ENCODE results near the gene ECT2L.
A peak's percentile ranks its signal among the peaks of the same experiment; 100 is the strongest.

ECT2L gene, protein sequence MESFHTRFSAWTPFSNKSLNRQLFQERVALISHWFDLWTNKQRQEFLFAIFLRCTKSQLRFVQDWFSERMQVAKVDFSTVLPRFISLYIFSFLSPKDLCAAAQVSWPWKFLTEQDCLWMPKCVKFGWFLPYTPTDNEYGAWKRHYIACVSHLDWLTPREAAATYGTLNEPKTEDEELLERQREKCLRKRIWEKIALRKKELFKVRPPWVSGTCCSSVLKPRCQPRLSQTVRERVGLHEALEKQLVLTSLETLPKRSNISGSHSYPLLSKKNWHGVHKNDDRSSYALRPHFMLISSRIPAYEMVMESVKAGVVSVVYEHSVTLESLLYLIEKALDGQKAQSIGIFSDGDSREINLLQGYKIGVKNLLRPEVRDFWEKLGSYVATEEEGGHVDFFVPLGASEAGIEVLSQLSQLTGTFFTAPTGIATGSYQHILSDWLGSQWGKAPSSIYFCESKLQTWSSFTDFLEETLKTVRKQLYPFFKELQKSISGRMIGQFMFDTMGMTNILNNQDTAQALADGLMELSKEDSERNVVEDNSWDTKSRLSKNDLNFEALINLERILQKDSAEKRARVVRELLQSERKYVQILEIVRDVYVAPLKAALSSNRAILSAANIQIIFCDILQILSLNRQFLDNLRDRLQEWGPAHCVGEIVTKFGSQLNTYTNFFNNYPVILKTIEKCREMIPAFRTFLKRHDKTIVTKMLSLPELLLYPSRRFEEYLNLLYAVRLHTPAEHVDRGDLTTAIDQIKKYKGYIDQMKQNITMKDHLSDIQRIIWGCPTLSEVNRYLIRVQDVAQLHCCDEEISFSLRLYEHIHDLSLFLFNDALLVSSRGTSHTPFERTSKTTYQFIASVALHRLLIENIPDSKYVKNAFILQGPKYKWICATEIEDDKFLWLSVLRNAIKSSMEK

DNA sequence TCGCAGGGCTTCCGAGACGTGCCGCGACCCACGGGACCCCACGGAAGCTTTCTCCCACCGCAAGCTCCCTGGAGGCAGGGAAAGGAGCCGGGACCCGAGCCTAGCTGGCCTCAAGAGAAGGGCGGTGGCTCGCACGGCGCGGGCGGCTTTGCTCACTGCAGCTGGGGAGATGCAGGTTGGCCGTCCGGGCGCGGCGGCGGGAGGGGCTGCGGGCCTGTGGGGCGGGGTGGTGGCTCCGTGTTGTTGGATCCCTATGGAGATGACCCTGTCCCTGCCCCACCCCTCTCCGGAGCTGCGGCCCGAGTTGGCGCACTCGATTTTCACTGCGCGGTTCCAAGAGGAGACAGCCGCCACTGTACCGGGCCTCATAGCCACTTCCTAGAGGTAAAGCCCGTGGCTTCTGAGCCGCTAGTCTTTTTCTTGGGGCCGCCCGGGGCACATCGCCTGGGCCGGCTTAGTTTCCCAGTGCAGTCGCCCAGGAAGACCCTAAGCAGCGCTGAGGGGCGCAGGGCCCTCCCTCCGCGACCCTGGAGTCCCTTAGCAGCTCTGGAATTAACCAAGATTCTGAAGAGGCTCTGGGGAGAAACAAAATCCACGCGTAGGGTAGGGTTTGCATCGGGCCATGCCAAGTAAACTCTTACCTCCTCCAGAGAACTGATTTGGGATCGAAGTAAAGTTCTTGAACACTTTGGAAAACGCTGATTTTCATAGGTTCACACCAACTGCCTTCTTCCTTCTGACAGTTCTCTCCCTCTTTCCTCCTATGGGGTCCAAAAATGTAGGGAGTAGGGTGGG lies at the start of gene ECT2L:
ECT2L (plus strand) TSS at position 279 of the 795 bp plus-strand sequence. CDS start 17,188 bp downstream, outside the sequence.
- DNase-seq (ENCODE audit: extremely low spot score, insufficient read length, low read depth), result no peak
- FAIRE-seq, result no peak

DNA sequence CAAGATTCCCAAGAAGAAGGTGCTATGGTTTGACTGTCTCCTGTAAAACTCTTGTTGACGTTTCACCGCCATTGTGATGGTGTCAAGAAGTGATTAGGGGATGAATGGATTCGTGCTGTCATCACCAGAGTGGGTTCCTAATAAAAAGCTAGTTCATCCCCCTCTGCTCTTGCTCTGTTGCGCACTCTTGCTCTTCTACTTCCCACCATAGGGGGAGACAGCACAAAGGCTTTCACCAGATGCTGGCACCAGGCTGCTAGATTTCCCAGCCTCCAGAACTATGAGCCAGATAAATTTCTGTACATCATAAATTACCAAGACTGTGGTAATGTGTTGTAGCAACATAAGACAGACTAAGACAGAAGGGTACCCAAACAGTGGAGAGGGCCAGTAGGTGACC lies 43.9 kb upstream of the ECT2L start:
- no peak for FAIRE-seq

DNA sequence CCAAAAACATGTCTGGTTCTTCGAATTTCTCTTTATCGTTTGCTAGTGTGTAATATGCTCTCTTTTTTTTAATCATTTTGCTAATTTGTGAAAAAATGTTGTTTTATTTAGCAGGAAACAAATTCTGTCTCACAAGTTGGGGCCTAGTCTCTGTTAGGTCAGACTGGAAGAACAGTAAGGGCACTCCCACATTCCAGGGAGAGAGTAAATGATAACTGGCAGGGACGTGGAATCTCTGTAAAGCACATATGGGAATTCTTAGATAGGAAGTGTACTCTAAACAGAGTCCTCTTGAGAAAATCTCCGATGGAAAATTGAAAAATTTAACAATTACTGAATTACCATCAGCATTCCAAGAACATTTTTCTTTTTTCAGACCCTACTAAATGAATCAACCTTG lies 38.8 kb upstream of the ECT2L start:
- FAIRE-seq (no peak), DNase-seq (ENCODE audit: extremely low spot score, insufficient read length, low read depth) (no peak)

More for the DNA sequence above, 43.9 kb upstream of the ECT2L start:
- no peak for DNase-seq (ENCODE audit: extremely low spot score, insufficient read length, low read depth)

DNA sequence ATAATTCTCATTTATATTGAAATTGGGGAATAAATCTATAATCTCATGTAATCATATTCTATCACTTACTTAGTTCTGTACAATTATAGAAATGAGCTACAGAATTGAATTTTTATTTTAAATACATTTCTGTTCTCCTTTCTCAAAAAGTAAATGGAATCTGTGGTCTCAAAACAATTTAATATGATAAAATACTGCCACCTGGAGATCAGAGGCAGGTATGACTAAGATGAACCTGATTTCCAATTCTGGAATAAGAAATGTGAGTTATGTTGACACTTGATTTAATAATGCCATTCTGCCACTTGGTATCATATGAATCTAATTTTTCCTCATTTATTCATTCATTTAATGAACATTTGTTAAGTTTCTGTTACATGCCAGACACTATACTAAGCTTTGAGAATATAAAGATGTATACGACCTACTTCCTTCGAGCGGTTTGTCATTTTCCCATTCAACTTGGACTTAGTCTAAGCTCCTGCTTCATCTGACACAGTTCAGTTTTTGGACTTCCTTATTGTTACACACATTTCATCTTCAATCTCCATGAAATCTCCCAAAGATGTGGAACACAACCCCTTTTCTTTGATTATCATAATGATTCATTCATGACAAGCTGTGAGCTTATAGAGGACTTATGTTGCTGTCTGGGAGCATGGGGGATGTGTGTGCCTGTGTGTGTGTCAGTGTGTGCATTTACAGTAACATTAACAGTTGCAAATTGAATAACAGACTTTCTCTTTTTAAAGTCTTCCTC lies 29.8 kb upstream of the ECT2L start:
- no peak for DNase-seq (ENCODE audit: extremely low spot score, insufficient read length, low read depth)
- peak; percentile 70 for FAIRE-seq

DNA sequence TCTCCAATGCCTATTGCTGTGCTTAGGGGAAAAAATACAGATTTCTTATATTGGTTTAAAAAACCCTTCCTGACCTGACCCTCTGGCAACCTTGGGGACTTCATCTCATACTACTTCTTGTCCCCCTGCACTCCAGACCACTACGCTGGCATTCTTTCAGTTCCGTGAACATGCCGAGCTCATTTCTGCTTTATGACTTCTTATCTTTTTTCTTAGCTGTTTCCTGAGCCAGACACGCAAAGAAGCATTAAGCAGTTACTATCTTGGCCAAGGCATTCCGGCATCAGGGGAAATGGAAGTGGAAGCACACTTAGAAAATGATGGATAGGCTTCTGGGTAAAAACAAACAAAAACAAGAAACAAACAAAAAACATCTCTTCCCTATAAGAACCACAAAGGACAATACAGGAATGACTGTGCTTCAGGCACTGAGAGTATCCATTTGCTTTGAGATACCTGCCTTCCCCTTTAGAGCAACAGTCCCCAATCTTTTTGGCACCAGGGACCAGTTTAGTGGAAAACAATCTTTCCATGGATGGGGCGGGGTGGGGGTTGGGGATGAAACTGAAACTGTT lies 26.7 kb upstream of the ECT2L start:
- no peak for DNase-seq (ENCODE audit: extremely low spot score, insufficient read length, low read depth)

DNA sequence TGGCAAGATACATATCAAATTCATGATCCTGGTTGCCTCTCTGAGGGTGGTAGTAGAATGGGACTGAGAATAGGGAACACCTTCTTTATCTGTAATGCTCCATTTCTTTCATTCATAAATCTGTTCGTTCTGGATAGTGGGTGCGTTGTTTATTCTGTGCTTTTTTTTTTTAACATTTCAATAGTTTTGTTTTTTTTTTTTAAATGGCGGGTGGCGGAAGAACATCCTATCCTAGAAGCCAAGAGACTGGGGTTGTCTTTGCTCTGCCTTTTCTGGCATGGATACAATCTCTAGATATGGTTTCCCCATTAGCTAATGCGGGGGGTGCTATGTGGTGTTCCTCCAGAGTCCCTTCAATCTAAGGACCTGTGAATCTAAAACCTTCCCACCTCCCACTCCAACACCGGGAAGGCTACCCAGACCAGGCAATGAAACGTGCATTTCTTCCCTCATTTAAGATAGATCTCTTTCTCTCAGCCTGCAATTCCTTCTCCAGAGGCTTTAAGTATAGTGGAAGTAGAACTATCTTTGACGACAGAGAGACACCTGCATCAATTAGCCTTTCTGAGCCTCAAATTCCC lies 23.2 kb upstream of the ECT2L start:
- FAIRE-seq (no peak), DNase-seq (ENCODE audit: extremely low spot score, insufficient read length, low read depth) (no peak)

More for the DNA sequence above, 26.7 kb upstream of the ECT2L start:
- peak; percentile 5 for FAIRE-seq

- peak; percentile 75 for DNase-seq (ENCODE audit: extremely low spot score, insufficient read length, low read depth)
- FAIRE-seq, result peak; percentile 99
These were observed 22.5 kb upstream of the ECT2L start, which contains the start of gene CCDC28A for GRCh38 chr6:138773177-138774091. TSS of gene CCDC28A (plus strand) at chr6:138773769. CDS start at chr6:138776121, 2,352 bp downstream.

- FAIRE-seq (no peak), DNase-seq (ENCODE audit: extremely low spot score, insufficient read length, low read depth) (no peak)
These were observed 21.5 kb upstream of the ECT2L start for GRCh38 chr6:138774370-138774769.

- FAIRE-seq, result no peak
- no peak for DNase-seq (ENCODE audit: extremely low spot score, insufficient read length, low read depth)
These were observed 19.2 kb upstream of the ECT2L start for GRCh38 chr6:138776659-138777058.

- no peak for DNase-seq (ENCODE audit: extremely low spot score, insufficient read length, low read depth)
- FAIRE-seq, result no peak
These were observed 17.6 kb upstream of the ECT2L start for GRCh38 chr6:138778331-138778730.

DNA sequence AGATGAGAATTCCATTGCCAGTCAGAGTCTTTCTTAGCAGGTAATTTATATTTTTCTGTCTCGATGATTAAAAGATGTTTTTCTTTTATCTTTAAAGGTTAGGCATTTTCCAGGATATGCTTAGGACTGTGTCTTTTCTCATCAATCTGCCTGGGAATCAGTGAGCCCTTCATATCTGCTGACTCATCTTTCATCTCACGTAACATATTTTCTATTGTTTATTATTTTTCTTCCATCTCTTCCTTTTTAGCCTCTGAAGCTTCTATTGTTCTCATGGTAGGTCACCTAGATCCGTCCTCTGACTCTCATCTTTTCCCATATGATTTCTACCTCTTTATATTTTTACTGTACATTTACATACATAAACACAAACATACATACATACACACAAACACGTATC lies 13.6 kb upstream of the ECT2L start:
- DNase-seq (ENCODE audit: extremely low spot score, insufficient read length, low read depth) (no peak), FAIRE-seq (no peak)

DNA sequence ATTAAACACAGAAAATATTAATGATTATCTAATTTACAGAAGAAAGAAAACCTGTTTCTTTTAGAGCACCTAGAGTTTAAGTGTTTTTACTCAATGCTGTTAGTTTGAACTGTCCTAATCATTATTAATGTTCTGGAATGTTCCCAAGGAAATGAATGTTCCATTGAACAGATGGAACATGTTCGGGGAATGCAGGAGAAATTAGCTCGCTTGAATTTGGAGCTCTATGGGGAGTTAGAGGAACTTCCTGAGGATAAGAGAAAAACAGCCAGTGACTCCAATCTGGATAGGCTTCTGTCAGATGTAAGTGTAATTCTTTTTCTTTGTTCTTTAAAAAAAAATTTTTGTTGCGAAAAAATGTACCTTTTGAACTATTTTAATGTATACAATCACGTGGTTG lies 10.8 kb upstream of the ECT2L start:
- FAIRE-seq (no peak), DNase-seq (ENCODE audit: extremely low spot score, insufficient read length, low read depth) (no peak)

GRCh38 chr6:138785980-138786379 lies 9.9 kb upstream of the ECT2L start:
- no peak for FAIRE-seq
- no peak for DNase-seq (ENCODE audit: extremely low spot score, insufficient read length, low read depth)

GRCh38 chr6:138787138-138787537 lies 8.7 kb upstream of the ECT2L start:
- no peak for FAIRE-seq
- DNase-seq (ENCODE audit: extremely low spot score, insufficient read length, low read depth), result no peak

DNA sequence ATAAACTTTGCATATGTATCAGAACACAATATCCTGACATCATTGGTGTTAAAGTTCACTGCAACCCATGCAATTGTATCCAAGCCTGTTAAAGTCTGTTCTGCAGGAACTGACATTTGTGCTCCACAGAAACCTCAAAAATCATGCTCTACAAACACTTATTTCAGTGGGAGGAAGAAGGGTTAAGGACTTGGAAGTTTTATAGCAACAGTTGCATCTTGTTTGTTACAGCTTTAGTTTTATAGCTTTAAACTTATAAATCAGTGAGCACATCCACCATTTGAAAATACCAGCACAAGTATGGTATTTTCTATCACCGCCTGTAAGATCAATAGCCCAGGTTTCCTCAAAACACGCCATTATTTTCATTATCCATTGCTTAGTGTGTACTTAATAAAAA lies 884 bp downstream of the ECT2L start:
- no peak for FAIRE-seq
- DNase-seq (ENCODE audit: extremely low spot score, insufficient read length, low read depth), result no peak

DNA sequence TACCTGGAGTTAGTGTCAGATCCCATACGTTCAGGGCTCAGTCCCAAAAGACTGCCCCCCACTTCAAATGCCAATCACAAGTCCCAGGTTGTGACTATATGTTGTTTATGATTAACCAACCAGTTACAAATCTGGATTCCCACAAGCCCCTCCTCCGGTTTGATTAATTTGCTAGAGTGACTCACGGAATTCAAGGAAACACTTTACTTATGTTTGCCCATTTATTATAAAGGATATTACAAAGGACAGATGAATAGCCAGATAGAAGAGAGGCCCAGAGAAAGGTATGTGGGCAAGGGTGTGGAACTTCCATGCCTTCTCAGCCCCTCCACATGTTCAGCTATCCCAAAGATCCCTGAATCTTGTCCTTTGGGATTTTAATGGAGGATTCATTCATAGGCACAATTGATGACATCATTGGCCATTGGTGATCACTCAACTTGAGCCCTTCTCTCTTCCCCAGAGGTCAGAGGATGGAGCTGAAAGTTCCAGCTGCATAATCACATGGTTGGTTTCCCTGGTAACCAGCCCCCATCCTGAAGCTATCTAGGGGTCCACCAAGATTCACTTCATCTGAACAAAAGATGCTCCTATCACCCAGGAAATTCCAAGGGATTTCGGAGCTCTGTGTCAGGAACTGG lies 2.0 kb downstream of the ECT2L start:
- FAIRE-seq (no peak), DNase-seq (ENCODE audit: extremely low spot score, insufficient read length, low read depth) (no peak)
